ENCODE results near the gene FBXL4.

Gene FBXL4

DNA sequence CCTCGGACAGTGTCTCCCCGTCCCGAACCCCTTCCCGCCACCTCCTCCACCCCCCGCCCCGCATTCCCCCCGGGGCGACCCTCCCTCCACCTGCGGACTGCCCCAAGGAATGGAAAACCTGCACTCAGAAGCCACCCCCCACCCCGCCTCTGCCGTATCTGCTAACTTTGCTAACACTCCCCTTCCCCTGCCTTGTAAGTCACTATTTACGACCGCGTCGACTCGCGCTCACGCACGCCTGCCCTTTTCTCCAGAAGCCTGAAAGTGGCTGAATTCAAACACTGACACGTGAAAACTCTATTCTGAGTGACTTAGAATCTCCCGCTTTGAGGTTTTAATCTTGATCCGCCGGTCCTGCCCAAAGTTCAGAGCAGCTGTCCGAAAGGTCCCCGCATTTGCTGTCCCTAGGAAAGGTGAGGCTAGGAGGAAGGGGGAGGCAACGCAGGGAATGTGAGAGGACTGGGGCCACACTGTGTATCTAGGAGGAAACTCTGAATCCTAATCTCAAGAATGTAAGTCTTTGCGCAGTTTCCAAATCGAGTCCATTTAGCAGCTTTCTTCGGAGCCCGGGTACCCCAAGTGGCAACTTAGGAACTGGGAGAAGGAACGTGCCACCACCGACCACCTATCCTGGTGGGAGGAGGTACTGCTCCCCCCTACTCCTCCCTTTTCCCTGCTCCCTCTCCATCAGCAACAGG lies 122.7 kb downstream of the FBXL4 start:
- peaks cover 54 to 61% of the 10 kb centered on the region in 2 donors for H3K27me3 ChIP-seq (ENCODE audit: control insufficient read depth in 1 of 2, insufficient read depth in 2 of 2, low read length in 2 of 2)
- H3K9ac ChIP-seq (ENCODE audit: low read length in 2 of 2): no peak overlapping the region
- no peak overlapping the region for H3K4me3 ChIP-seq (ENCODE audit: low read length in 2 of 2)

GRCh38 chr6:98824162-98824901 lies 123.4 kb downstream of the FBXL4 start:
- Histone ChIP-seq H3K9me3 (ENCODE audit: control insufficient read depth in 2 of 2, low read length in 2 of 2) (no peaks in the 10 kb centered on the region), H3K9ac (ENCODE audit: low read length in 2 of 2) (no peak overlapping the region), H3K36me3 (ENCODE audit: control insufficient read depth in 2 of 2, insufficient read depth in 2 of 2, low read length in 2 of 2) (no peaks in the 10 kb centered on the region), H3K4me3 (ENCODE audit: low read length in 2 of 2) (peak overlapping the region in 1 of 2 donors; percentile 17), H3K27ac (ENCODE audit: low read length) (no peak overlapping the region), H3K27me3 (ENCODE audit: control insufficient read depth in 1 of 2, insufficient read depth in 2 of 2, low read length in 2 of 2) (peaks cover 53 to 59% of the 10 kb centered on the region in 2 donors), H3K4me1 (ENCODE audit: control insufficient read depth, insufficient read depth, low read length) (peaks cover 17% of the 10 kb centered on the region)

More for the DNA sequence above, 122.7 kb downstream of the FBXL4 start:
- no peaks in the 10 kb centered on the region for H3K9me3 ChIP-seq (ENCODE audit: control insufficient read depth in 2 of 2, low read length in 2 of 2)
- H3K36me3 ChIP-seq (ENCODE audit: control insufficient read depth in 2 of 2, insufficient read depth in 2 of 2, low read length in 2 of 2): no peaks in the 10 kb centered on the region
- no peak overlapping the region for H3K27ac ChIP-seq (ENCODE audit: low read length)
- peaks cover 17% of the 10 kb centered on the region for H3K4me1 ChIP-seq (ENCODE audit: control insufficient read depth, insufficient read depth, low read length)

- Histone ChIP-seq H3K9me3 (ENCODE audit: control insufficient read depth in 2 of 2, low read length in 2 of 2) (no peaks in the 10 kb centered on the region), H3K4me1 (ENCODE audit: control insufficient read depth, insufficient read depth, low read length) (peaks cover 17% of the 10 kb centered on the region)
Observed at GRCh38 chr6:98823428-98824161, 124.2 kb downstream of the FBXL4 start.

DNA sequence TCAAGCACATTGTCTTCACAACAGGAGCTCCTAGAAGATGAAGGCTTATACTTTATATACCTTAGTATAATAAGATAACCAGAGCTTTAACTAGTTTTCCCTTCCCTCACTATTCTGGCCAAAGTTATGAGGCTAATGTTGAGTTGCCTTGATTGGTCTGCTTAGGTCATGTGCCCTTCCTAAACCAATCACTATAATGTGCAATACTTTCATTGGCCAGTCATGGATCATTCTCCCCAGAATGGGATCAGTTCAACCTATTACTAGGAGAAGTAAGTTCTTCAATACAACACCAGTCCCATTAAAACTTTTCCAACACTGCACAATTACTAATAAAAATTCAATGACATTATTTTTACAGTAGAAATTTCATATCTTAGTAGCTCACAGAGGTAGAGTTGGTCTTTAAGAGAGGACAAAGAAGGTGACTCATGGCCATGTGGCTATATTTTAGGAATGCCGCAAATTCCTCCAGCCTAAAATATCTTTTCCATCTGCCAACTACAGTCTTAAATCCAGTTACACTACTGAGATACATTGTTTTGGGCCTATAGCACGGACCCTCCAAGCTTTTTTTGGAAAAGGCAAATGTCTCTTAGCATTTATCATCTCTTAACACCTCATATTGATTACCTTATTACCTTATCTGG lies 125.9 kb downstream of the FBXL4 start:
- peaks cover 33 to 37% of the 10 kb centered on the region in 2 donors for H3K27me3 ChIP-seq (ENCODE audit: control insufficient read depth in 1 of 2, insufficient read depth in 2 of 2, low read length in 2 of 2)
- H3K4me1 ChIP-seq (ENCODE audit: control insufficient read depth, insufficient read depth, low read length): peaks cover 14% of the 10 kb centered on the region
- no peak overlapping the region for H3K9ac ChIP-seq (ENCODE audit: low read length in 2 of 2)
- no peak overlapping the region for H3K27ac ChIP-seq (ENCODE audit: low read length)
- no peak overlapping the region for H3K4me3 ChIP-seq (ENCODE audit: low read length in 2 of 2)
- H3K36me3 ChIP-seq (ENCODE audit: control insufficient read depth in 2 of 2, insufficient read depth in 2 of 2, low read length in 2 of 2): no peaks in the 10 kb centered on the region
- H3K9me3 ChIP-seq (ENCODE audit: control insufficient read depth in 2 of 2, low read length in 2 of 2): peaks cover 0 to 3% of the 10 kb centered on the region in 2 donors

More at GRCh38 chr6:98823428-98824161, 124.2 kb downstream of the FBXL4 start:
- Histone ChIP-seq H3K4me3 (ENCODE audit: low read length in 2 of 2) (no peak overlapping the region), H3K27ac (ENCODE audit: low read length) (no peak overlapping the region), H3K9ac (ENCODE audit: low read length in 2 of 2) (no peak overlapping the region), H3K36me3 (ENCODE audit: control insufficient read depth in 2 of 2, insufficient read depth in 2 of 2, low read length in 2 of 2) (no peaks in the 10 kb centered on the region), H3K27me3 (ENCODE audit: control insufficient read depth in 1 of 2, insufficient read depth in 2 of 2, low read length in 2 of 2) (peaks cover 47 to 54% of the 10 kb centered on the region in 2 donors)
